GM18499 (cell line): ENCODE data around the gene RNF169.
"Not testable (repeated sequence)": the region's sequence is repeated elsewhere in the genome, so short reads cannot be mapped to it uniquely, and the experiment has no call there.

Source experiments
- ATAC-seq: cut with Tn5 transposase; IDR thresholded peaks from one replicate; pipeline ENCODE4 v1.9.1; 2021; ENCODE audit warnings: moderate number of reproducible peaks; ENCODE audit not compliant: insufficient read depth, unreplicated experiment

The RNF169 gene

GRCh38 chr11:74726547-74727182 lies 22.0 kb upstream of the RNF169 start:
- no peak for ATAC-seq

GRCh38 chr11:74729397-74729796 lies 19.3 kb upstream of the RNF169 start:
- ATAC-seq = no peak

- no peak for ATAC-seq
Measured at GRCh38 chr11:74730571-74731260, 17.9 kb upstream of the RNF169 start.

GRCh38 chr11:74731301-74732094 lies 17.2 kb upstream of the RNF169 start, which contains the start of gene CHRDL2:
CHRDL2 (minus strand) TSS chr11:74731426; CDS start chr11:74730888, 538 bp downstream.
- ATAC-seq = no peak

GRCh38 chr11:74734559-74734925 lies 14.1 kb upstream of the RNF169 start:
- no peak for ATAC-seq

GRCh38 chr11:74735365-74735928 lies 13.2 kb upstream of the RNF169 start:
- ATAC-seq = no peak

- ATAC-seq = no peak
Measured at GRCh38 chr11:74736031-74736430, 12.6 kb upstream of the RNF169 start.

- no peak for ATAC-seq
Measured at GRCh38 chr11:74739546-74740270, 8.9 kb upstream of the RNF169 start.

- ATAC-seq = no peak
Measured at GRCh38 chr11:74742070-74742469, 6.6 kb upstream of the RNF169 start.

GRCh38 chr11:74743640-74744039 lies 5.0 kb upstream of the RNF169 start:
- ATAC-seq = no peak

- no peak for ATAC-seq
Measured at GRCh38 chr11:74744277-74744676, 4.4 kb upstream of the RNF169 start.

- no peak for ATAC-seq
Measured at GRCh38 chr11:74746868-74747267, 1.8 kb upstream of the RNF169 start.

GRCh38 chr11:74749127-74749964 lies 697 bp downstream of the RNF169 start:
- peak; percentile 27 for ATAC-seq

- no peak for ATAC-seq
Measured at GRCh38 chr11:74749965-74750296, 1.3 kb downstream of the RNF169 start.

GRCh38 chr11:74750598-74750997 lies 1.9 kb downstream of the RNF169 start:
- ATAC-seq = not testable (repeated sequence)

- no peak for ATAC-seq
Measured at GRCh38 chr11:74751303-74751702, 2.7 kb downstream of the RNF169 start.

- no peak for ATAC-seq
Measured at GRCh38 chr11:74754507-74755252, 6.0 kb downstream of the RNF169 start.

- no peak for ATAC-seq
Measured at GRCh38 chr11:74755395-74755995, 6.8 kb downstream of the RNF169 start.
